B cell (primary cell): ENCODE data around the gene HCN1. TPM values are rescaled to one million over a fixed set of nuclear protein-coding genes. Genes with fewer than 3 reads are reported as not detected.

ENCODE experiments used
- ATAC-seq: fragments of 200-7000 bp; cut with Tn5 transposase; one replicate; pipeline ENCODE4 v1.10.0; 2021; ENCODE audit warnings: low read depth, mild to moderate bottlenecking, moderate number of reproducible peaks, moderate library complexity
- CTCF ChIA-PET: fragments of 350-600 bp; sonication (Branson Sonifier 250); formaldehyde crosslinking; loops from one replicate; lab custom pipeline; 2021; ENCODE audit warnings: antibody characterized with exemption, inconsistent platforms; lab: Charles Lee
- POLR2A ChIA-PET: fragments of 350-600 bp; sonication (Branson Sonifier 250); formaldehyde crosslinking; loops from one replicate; lab custom pipeline; 2021; ENCODE audit warnings: antibody characterized with exemption; lab: Charles Lee
- DNase-seq: peaks from one replicate; pipeline ENCODE4 v3.0.0; 2013
- H2AFZ ChIP-seq: 2 replicates; pipeline ENCODE4 v1.6.1; 2012; ENCODE audit warnings: mild to moderate bottlenecking, low read depth, low read length; ENCODE audit not compliant: insufficient read depth, poor library complexity, severe bottlenecking
- H3K27ac ChIP-seq, 2 donors: 1 replicate in 1 of 2; 2 replicates in 1 of 2; pipeline ENCODE4 v1.5.1; 2012 to 2013; ENCODE audit warnings: low read length in 2 of 2, mild to moderate bottlenecking in 2 of 2, moderate library complexity in 1 of 2
- H3K27me3 ChIP-seq, 4 experiments: fragments of 200-600 bp in 1 of 4; sonication (generic) in 1 of 4; replicated peaks in 1 of 4; 1 replicate in 2 of 4; 2 replicates in 2 of 4; pipeline versions ENCODE4 v1.6.1 to v1.7.0; 2013 to 2016; ENCODE audit warnings: low read length in 3 of 4, mild to moderate bottlenecking in 2 of 4, mixed read lengths in 1 of 4, moderate library complexity in 1 of 4; ENCODE audit not compliant: insufficient read depth in 4 of 4, control insufficient read depth in 3 of 4; ENCODE audit errors: control extremely low read depth in 1 of 4
- H3K36me3 ChIP-seq, 2 experiments: replicated peaks in 1 of 2; 1 replicate in 1 of 2; 2 replicates in 1 of 2; pipeline versions ENCODE4 v1.6.1 to v1.7.1; 2013; ENCODE audit warnings: low read length in 1 of 2; ENCODE audit not compliant: insufficient read depth in 2 of 2, control insufficient read depth in 1 of 2; ENCODE audit errors: control extremely low read depth in 1 of 2, extremely low read depth in 1 of 2
- H3K4me1 ChIP-seq, 2 donors: fragments of 200-600 bp in 1 of 2; sonication (generic) in 1 of 2; 1 replicate in 1 of 2; 2 replicates in 1 of 2; pipeline versions ENCODE4 v1.5.1 to v1.6.1; 2013 to 2017; ENCODE audit warnings: low read length in 2 of 2; ENCODE audit not compliant: control insufficient read depth in 2 of 2, insufficient read depth in 2 of 2
- H3K4me2 ChIP-seq: replicated peaks from 2 replicates; pipeline ENCODE3; 2012; ENCODE audit warnings: mild to moderate bottlenecking, low read depth, low read length; ENCODE audit not compliant: poor library complexity, severe bottlenecking
- H3K4me3 ChIP-seq, 5 experiments: fragments of 200-600 bp in 1 of 5; sonication (generic) in 1 of 5; 1 replicate in 3 of 5; 2 replicates in 2 of 5; pipeline versions ENCODE4 v1.5.1 to v1.7.0; 2011 to 2016; ENCODE audit warnings: low read length in 4 of 5, mild to moderate bottlenecking in 4 of 5, low read depth in 2 of 5, control low read depth in 1 of 5, moderate library complexity in 1 of 5; ENCODE audit not compliant: insufficient read depth in 1 of 5; ENCODE audit errors: control extremely low read depth in 1 of 5, extremely low read depth in 1 of 5
- H3K79me2 ChIP-seq: fragments of 200-600 bp; sonication (generic); one replicate; pipeline ENCODE4 v1.6.0; 2016; ENCODE audit warnings: low read length; ENCODE audit not compliant: control insufficient read depth, insufficient read depth
- H3K9ac ChIP-seq: fragments of 200-600 bp; sonication (generic); 2 replicates; pipeline ENCODE4 v1.6.1; 2017; ENCODE audit warnings: mild to moderate bottlenecking, low read length, moderate library complexity
- H3K9me3 ChIP-seq, 3 donors: one replicate each; pipeline versions ENCODE4 v1.6.1 to v1.7.1; 2013; ENCODE audit warnings: low read length in 2 of 3; ENCODE audit not compliant: control insufficient read depth in 2 of 3, insufficient read depth in 1 of 3; ENCODE audit errors: control extremely low read depth in 1 of 3
- H4K20me1 ChIP-seq: 2 replicates; pipeline ENCODE4 v1.6.0; 2012; ENCODE audit warnings: mild to moderate bottlenecking, low read length; ENCODE audit not compliant: insufficient read depth, control insufficient read depth, poor library complexity, severe bottlenecking
- H3K27ac Mint-ChIP-seq: one replicate; pipeline ENCODE4 v1.8.0; 2021; ENCODE audit warnings: mixed read lengths
- H3K27me3 Mint-ChIP-seq: one replicate; pipeline ENCODE4 v1.8.0; 2021; ENCODE audit warnings: mixed read lengths
- H3K4me1 Mint-ChIP-seq: one replicate; pipeline ENCODE4 v1.8.0; 2021; ENCODE audit warnings: mixed read lengths
- H3K4me3 Mint-ChIP-seq: one replicate; pipeline ENCODE4 v1.8.0; 2021; ENCODE audit warnings: mixed read lengths
- H3K9me3 Mint-ChIP-seq: one replicate; pipeline ENCODE4 v1.8.0; 2022; ENCODE audit warnings: mixed read lengths; ENCODE audit not compliant: insufficient read depth
- CTCF ChIP-seq: fragments of 200-600 bp; IDR thresholded peaks from one replicate; pipeline ENCODE4 v1.8.0; 2022; ENCODE audit warnings: antibody characterized with exemption, mild to moderate bottlenecking
- EZH2 ChIP-seq: IDR thresholded peaks from 2 replicates; pipeline ENCODE4 v1.6.1; 2012; ENCODE audit warnings: borderline replicate concordance, low read depth, mild to moderate bottlenecking, moderate library complexity, low read length; ENCODE audit not compliant: insufficient read depth, poor library complexity, severe bottlenecking
- WGBS: methylation state at CpG from one replicate; pipeline ENCODE4 v1.1.5; 2013; ENCODE audit warnings: missing lambda C conversion rate; ENCODE audit not compliant: insufficient coverage; 5-methylcytosine and 5-hydroxymethylcytosine counted together
- intact Hi-C: fragments of 100-400 bp; cut with micrococcal nuclease; formaldehyde crosslinking; loops from one replicate; pipeline ENCODE4 v1.10.0; 2022
- polyA plus RNA-seq: library from polyadenylated mRNA; depleted of rRNA; stranded (reverse); fragments of >200 nt; gene quantifications from 2 replicates; pipeline ENCODE4 v1.2.3, GENCODE V29; 2012
- total RNA-seq, 2 donors: library from RNA; stranded (reverse); fragments of 120-200 nt in 1 of 2; gene quantifications; 1 replicate in 1 of 2; 2 replicates in 1 of 2; pipeline versions ENCODE4 v1.2.3 to v1.2.4, GENCODE V29; 2013 to 2022

Gene HCN1
- total and polyA plus RNA-seq, 2 donors (not counting 1 experiment from before 2014, with no cell fraction given), result not detected

DNA sequence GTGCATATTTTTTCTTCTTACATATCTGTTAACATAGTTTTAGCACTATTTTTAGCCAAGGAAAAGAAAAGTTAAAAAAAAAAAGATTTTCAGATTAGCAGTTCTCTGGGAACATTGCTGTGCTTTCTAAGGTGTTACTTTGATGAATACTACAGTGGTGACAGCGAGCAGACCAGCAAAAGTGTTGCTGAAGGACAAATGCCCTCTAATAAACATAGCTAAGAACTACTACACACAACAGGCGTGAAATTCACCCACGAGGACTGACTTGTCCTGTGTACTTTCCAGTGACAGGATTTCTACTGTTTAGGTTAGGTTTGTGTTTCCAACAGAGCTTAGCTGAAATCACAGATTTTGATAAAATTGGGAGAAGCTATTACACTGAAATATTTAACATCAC is 153.8 kb downstream of the HCN1 start:
- no peaks in the 10 kb centered on the region for H3K27me3 Mint-ChIP-seq
- no peaks in the 10 kb centered on the region for H4K20me1 ChIP-seq
- no peaks in the 10 kb centered on the region for H3K27me3 ChIP-seq
- H3K9me3 ChIP-seq, result no peaks in the 10 kb centered on the region
- ChIA-PET POLR2A (no interaction called here), CTCF (no interaction called here)
- H3K4me3 Mint-ChIP-seq, result no peak overlapping the region
- H3K9ac ChIP-seq, result no peak overlapping the region
- peaks cover 2% of the 10 kb centered on the region for H3K9me3 Mint-ChIP-seq
- H3K4me3 ChIP-seq, result no peak overlapping the region
- ATAC-seq, result no peak
- H3K36me3 ChIP-seq, result no peaks in the 10 kb centered on the region
- no peaks in the 10 kb centered on the region for H3K4me1 ChIP-seq
- no peak overlapping the region for H3K27ac Mint-ChIP-seq
- no CpG with 5 or more reads among the region's 3 CpGs for WGBS
- intact Hi-C loops, result no loop called here
- no peak for TF ChIP-seq CTCF
- TF ChIP-seq EZH2, result no peak
- no peaks in the 10 kb centered on the region for H3K79me2 ChIP-seq
- no peaks in the 10 kb centered on the region for H3K4me1 Mint-ChIP-seq
- H3K4me2 ChIP-seq, result no peak overlapping the region
- no peak for DNase-seq
- H2AFZ ChIP-seq, result no peak overlapping the region
- no peak overlapping the region for H3K27ac ChIP-seq

DNA sequence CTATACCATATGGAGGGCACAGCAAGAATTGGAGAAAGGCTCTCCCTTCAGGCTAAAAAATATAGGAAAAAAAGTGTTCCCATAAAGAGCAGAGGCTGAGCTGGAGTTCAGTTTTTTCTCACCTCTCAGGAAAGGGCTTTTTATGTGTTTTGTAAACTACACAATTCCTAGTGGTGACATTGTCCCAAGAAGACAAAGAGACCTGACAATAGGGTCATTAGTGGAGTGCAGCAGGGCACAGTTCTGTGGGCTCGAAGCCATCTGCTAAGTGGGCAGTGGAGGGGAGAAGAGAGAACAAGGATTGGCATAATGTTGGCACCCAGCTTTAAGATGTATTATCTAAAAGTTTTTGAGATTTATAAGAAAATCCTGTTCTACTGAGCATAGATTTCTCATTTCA is 162.5 kb downstream of the HCN1 start:
- no peak for DNase-seq
- TF ChIP-seq CTCF (no peak), EZH2 (no peak)
- Mint-ChIP-seq H3K27me3 (no peaks in the 10 kb centered on the region), H3K27ac (no peak overlapping the region), H3K9me3 (no peaks in the 10 kb centered on the region), H3K4me1 (no peaks in the 10 kb centered on the region), H3K4me3 (no peak overlapping the region)
- Histone ChIP-seq H4K20me1 (no peaks in the 10 kb centered on the region), H3K36me3 (no peaks in the 10 kb centered on the region), H3K27me3 (no peaks in the 10 kb centered on the region), H3K4me3 (no peak overlapping the region), H2AFZ (no peak overlapping the region), H3K9ac (no peak overlapping the region), H3K4me2 (no peak overlapping the region), H3K4me1 (no peaks in the 10 kb centered on the region), H3K79me2 (no peaks in the 10 kb centered on the region), H3K9me3 (no peaks in the 10 kb centered on the region), H3K27ac (no peak overlapping the region)
- intact Hi-C loops, result no loop called here
- no peak for ATAC-seq
- WGBS, result 20% methylated on average over 1 of the region's 1 CpG
- ChIA-PET CTCF (no interaction called here), POLR2A (no interaction called here)
